Medulla oblongata (tissue), 1 donor: ENCODE data around the gene ATF7IP.
"Not testable (repeated sequence)": the region's sequence is repeated elsewhere in the genome, so short reads cannot be mapped to it uniquely, and the experiment has no call there.

Source experiments
- DNase-seq: peaks from one replicate; pipeline ENCODE4 v3.0.0-alpha.2; 2015; ENCODE audit errors: extremely low spot score

Gene ATF7IP

DNA sequence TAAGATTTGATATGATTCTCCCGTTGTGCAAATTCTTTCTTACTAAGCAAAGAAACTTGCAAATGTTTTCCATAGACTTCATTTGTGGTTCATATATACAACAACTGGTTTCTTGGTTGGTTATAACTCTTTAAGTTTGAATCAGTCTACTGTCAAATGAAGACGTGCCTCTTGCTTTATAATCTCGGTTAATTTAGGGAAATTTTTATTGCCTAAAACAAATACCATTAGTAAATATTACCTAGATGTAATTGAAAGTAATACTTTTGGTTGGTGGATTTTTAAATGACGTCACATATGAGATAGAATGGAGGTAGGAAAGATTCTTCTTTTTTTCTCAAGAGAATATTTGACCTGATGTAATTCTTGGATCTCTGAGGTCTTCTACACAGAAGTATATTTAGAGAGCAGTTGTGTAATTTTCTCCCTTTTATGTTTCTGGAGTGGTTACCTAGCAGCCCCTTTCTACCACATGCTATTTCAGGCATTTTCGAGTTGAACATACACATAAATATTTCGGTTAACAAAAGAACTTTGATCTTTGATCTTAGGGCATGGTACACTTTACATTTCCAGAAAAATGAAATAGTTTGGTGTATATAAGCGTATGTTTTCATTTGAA, 1.7 kb downstream of the ATF7IP start:
- peak; percentile 52 for DNase-seq

GRCh38 chr12:14369311-14369710, 3.8 kb downstream of the ATF7IP start:
- DNase-seq = no peak

GRCh38 chr12:14373217-14373616, 7.7 kb downstream of the ATF7IP start:
- DNase-seq = no peak

GRCh38 chr12:14379508-14379907, 14.0 kb downstream of the ATF7IP start:
- no peak for DNase-seq

GRCh38 chr12:14384783-14385638, 19.5 kb downstream of the ATF7IP start:
- peak; percentile 87 for DNase-seq

DNA sequence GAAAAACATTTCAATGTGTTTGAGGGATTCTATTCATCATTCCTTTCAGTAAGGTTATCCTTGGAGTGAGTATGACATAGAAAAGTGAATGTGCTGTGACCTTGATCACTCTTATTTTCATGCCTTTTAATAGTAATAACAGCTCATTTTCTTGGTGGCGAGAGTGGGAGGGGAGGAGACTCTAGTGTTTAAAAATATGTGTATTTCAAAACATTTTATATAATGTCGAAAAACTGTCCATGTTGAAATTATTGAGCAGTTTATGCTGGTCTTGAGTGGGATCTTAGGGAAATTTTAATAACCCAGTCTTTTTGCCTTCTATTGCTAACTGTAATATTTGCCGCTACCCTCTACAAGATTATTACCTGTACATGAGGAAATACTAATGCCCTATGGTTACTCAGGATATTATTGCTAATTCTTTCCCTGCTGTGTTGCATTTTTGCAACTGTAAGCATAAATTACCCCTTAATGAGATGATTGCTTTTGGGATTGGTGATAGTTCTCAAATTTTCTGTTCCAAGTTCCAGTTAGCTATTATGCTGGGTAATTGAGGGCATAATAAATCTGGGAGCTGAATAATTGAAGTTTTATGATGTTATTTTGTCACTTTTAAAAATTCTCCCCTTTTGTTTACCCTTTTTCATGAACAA, 21.9 kb downstream of the ATF7IP start:
- no peak for DNase-seq

DNA sequence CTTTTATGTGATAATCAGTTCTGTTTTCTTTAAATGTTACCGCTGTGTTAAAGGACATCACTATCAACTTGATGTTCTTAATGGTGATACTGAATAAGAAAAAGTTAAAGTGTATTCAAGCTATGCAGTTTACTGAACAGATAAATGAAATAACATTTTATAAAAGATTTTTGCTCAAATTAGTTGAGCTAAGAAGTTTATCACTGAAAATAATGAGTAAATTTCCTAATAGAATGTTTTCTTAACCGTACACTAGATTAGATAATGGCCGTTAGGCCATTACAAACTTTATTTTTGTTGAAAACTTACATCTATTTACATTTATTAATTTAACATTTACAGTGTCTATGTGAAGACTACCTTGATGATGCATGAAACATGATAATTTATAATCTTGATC, 25.0 kb downstream of the ATF7IP start:
- DNase-seq = no peak

DNA sequence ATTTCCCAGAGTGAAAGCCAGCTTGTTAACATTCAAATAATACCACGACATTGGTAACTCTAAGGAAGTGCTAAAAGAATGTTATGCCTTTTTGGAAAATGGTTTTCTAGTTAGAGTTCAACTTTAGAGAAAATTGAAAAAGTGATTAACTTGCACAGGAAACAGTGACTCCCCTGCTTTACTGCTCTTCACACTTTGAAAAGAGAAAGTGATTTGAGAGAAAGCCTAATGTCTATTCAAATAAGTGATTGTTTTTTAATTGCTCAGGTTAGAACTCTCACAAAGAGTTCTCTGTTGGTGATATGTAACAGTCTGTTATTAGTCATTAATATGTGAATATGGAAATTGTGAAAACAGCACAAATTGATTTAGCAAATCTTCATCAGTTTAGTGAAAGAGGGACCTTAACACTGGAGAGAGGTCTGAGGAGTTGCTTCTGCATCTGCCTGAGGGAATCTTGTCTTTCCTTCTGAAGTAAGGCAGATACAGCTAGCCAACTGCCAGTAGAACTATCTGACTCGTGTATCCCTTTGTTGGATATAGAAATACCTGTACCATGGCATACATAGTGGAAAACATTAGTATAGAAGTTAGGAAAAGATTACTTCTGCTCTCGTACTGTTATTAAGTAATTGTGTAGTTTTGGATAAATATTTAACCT, 25.5 kb downstream of the ATF7IP start:
- no peak for DNase-seq

GRCh38 chr12:14393751-14394150, 28.3 kb downstream of the ATF7IP start:
- no peak for DNase-seq

DNA sequence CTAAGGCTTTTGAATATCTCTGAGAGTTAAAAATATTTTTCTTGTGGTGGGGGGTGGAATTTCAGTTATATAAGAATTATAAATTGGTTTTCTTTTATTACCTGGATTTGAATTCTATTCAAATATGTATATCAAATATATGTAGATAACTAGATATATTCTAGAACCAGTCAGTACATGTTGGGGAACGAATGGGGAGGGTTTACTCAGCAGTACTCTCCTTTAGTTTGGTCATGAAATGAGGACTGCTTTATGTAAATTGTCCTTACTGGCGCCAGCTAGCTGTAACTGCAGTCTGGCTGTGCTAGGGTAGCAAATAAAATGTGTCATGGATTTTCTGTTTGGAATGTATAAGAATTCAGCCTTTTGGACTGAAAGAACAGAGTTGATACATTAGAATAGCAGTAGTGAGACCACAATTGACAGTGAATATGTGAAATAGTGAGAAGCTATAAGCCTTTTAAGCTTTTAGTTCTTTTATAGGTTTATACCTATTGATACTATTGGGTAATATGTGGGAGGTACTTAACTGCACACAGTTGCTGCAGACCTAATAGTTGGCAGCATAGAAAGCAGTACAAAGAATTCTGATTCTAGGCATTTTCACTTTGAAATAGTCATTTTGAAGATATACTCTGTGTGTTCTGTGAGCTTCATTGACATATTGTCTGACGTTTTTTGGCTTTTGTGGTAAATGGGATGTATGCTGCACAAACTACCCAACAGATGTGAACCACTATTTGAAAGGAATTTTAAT, 29.0 kb downstream of the ATF7IP start:
- peak; percentile 78 for DNase-seq

- no peak for DNase-seq
Observed at GRCh38 chr12:14395074-14395778, 29.7 kb downstream of the ATF7IP start.

DNA sequence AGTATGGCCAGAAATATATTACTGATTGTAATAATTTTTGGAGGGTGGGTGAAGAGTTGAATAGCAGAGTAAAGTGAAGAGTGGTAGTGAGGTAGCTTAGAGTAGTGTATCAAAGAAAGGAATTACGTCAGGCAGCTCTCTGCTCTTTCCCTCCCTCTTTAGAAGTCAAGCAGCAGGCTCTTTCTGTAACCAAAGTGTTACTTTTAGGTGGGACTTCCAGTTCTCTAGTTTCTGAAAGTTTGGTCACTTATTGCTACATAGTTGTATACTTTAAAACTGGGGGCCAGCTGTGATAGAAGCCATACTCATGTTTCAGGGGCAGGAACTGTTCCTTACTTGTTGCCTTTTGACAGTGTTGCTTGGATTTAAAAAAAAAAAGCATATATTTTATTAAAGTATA, 30.6 kb downstream of the ATF7IP start:
- DNase-seq = no peak

DNA sequence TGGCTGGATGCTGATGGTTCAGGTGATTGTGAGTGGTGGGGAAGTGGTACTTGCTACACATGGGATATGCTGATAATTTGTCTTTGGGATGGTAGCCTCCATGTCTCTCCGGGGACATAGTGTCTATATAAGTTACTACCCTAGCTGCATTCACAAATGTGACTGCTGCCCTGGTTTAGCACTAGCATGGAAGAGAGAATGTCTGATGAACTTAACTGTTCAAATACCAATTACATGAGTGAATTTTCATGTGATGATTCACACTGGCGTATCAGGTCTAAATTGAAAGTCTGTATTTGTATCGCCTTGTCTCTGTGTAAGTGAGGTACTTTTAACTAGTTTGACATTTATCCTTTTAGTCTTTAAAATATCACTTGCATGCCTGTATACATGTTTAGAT, 34.4 kb downstream of the ATF7IP start:
- DNase-seq = no peak

GRCh38 chr12:14400599-14400998, 35.1 kb downstream of the ATF7IP start:
- no peak for DNase-seq

GRCh38 chr12:14401267-14401666, 35.8 kb downstream of the ATF7IP start:
- DNase-seq = not testable (repeated sequence)

GRCh38 chr12:14402697-14403096, 37.2 kb downstream of the ATF7IP start:
- no peak for DNase-seq

DNA sequence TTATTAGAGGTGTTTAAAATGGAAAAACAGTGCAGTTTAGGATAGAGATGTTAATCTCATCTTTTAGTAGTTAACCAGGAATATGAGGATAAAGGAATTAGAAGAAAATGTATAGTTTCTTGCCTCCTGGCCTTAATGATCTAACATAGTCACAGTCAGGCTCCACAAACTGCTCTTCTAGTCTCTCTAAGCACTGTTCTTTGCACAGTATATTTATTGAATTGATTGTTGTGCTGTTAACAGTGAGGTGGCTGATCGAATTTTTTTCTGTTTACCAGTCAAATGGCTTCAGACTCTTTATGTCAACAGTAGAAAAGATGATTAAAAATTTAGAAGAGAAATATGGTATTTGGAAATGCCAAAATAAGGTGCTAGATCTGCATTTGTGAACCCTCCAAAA, 37.8 kb downstream of the ATF7IP start:
- DNase-seq = no peak

- peak; percentile 42 for DNase-seq
Observed at GRCh38 chr12:14403711-14404196, 38.3 kb downstream of the ATF7IP start.

DNA sequence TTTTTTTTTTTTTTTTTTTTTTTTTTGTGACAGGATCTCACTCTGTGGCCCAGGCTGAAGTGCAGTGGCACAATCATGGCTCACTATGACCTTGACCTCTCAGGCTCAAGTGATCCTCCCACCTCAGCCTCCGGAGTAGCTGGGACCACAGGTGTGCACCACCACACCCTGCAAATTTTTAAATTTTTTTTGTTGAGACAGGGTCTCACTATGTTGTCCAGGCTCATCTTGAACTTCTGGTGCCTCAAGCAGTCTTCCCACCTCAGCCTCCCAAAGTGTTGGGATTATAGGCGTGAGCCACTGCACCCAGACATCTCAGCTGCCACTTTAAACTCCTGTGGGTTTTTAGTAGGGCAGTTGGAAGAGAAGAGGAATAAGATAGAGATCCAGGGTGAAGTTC, 39.9 kb downstream of the ATF7IP start:
- DNase-seq = not testable (repeated sequence)

GRCh38 chr12:14408208-14408607, 42.7 kb downstream of the ATF7IP start:
- no peak for DNase-seq

- no peak for DNase-seq
Observed at GRCh38 chr12:14410177-14410576, 44.7 kb downstream of the ATF7IP start.
